HG03108 (cell line): Measurements from ENCODE around the gene CHCHD1.
"Not testable (repeated sequence)": the region's sequence is repeated elsewhere in the genome, so short reads cannot be mapped to it uniquely, and the experiment has no call there.

Source experiments
- ATAC-seq: cut with Tn5 transposase; IDR thresholded peaks from one replicate; pipeline ENCODE4 v1.9.1; 2021; ENCODE audit warnings: moderate library complexity; ENCODE audit not compliant: unreplicated experiment

Gene CHCHD1

GRCh38 chr10:73790886-73791625, 9.2 kb downstream of the CHCHD1 start:
- ATAC-seq, result no peak

GRCh38 chr10:73791871-73792400, 10.1 kb downstream of the CHCHD1 start:
- no peak for ATAC-seq

DNA sequence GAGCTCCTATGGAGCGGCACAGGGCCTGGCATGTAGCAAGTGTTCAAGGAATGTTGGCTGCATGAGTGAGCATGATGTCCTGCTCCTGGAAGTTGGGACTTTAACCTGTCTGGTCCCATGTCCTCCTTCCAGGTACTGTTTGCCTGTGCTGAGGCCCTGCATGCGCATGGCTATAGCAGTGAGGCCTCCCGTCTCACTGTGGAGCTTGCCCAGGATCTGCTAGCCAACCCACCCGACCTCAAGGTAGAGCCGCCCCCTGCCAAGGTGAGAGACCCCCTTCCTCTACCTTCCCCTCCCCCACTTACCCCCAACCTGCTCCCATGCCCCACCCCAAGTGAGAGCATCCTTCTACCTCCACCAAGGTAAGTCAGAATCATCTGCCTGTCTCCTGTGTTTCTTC, 11.6 kb downstream of the CHCHD1 start:
- no peak for ATAC-seq

DNA sequence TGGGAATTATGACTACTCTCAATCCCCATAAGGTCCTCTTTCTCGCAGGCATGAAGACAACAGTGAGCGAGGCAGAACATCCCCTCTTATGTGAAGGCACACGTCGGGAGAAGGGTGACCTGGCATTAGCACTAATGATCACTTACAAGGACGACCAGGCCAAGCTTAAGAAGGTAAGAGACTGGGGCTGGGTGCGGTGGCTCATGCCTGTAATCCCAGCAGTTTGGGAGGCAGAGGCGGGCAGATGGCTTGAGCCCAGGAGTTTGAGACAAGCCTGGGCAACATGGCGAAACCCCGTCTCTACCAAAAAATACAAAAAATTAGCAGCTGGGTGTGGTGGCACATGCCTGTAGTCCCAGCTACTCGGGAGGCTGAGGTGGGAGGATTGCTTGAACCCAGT, 13.6 kb downstream of the CHCHD1 start:
- ATAC-seq, result not testable (repeated sequence)

GRCh38 chr10:73796035-73796434, 14.2 kb downstream of the CHCHD1 start:
- ATAC-seq, result not testable (repeated sequence)

DNA sequence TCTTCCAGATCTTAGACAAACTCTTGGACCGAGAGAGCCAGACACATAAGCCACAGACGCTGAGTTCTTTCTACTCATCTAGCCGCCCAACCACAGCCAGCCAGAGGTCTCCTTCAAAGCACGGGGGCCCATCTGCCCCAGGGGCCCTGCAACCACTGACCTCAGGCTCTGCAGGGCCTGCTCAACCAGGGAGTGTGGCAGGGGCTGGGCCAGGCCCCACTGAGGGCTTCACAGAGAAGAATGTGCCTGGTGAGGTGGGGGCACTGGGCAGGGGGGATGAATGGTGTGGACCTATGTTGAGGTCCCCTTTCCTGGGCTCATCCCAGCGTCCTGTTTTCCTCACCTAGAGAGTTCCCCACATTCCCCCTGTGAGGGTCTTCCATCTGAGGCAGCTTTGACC, 14.9 kb downstream of the CHCHD1 start:
- no peak for ATAC-seq

DNA sequence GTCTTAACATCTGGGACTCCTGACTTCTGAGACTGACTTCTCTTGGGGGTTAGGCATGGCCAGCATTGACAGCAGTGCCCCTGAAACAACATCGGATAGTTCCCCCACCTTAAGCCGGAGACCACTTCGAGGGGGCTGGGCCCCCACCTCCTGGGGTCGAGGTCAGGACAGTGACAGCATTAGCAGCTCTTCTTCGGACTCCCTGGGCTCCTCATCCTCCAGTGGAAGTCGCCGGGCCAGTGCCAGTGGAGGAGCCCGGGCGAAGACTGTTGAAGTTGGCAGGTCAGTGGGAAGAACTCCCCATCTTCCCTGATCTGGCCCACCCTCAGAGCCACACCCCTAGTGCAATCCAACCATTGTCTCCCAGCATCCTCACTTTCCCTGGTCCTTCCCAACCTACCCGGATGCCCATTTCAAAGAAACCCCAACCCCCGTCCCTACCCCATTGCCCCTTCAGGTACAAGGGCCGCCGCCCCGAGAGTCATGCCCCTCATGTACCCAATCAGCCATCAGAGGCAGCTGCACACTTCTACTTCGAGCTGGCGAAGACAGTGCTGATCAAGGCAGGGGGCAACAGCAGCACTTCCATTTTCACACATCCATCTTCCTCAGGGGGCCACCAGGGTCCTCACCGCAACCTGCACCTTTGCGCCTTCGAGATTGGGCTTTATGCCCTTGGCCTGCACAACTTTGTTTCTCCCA, 15.6 kb downstream of the CHCHD1 start:
- no peak for ATAC-seq

DNA sequence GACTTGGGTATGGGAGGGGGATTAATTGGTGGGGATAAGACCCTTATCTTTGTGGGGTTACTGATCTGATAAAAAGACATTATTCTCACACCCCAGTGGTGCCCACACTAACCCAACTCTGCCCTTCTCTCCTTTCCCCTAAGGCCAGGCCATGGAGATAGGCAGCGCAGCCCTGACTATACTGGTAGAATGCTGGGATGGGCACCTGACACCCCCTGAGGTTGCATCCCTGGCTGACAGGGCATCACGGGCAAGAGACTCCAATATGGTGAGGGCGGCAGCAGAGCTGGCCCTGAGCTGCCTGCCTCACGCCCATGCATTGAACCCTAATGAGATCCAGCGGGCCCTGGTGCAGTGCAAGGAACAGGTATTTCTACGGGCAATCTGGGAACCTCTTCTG, 16.2 kb downstream of the CHCHD1 start:
- ATAC-seq, result no peak

DNA sequence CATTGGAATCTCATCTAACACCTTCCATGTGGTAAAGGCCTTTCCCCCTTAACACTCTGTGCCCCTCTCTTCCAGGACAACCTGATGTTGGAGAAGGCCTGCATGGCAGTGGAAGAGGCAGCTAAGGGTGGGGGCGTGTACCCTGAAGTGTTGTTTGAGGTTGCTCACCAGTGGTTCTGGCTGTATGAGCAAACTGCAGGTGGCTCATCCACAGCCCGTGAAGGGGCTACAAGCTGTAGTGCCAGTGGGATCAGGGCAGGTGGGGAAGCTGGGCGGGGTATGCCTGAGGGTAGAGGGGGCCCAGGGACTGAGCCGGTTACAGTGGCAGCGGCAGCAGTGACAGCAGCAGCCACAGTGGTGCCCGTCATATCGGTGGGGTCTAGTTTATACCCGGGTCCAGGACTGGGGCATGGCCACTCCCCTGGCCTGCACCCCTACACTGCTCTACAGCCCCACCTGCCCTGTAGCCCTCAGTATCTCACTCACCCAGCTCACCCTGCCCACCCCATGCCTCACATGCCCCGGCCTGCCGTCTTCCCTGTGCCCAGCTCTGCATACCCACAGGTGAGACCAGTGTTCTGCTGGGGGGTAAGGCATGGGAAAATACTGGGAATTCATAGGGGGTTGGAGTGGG, 17.2 kb downstream of the CHCHD1 start:
- ATAC-seq, result no peak

DNA sequence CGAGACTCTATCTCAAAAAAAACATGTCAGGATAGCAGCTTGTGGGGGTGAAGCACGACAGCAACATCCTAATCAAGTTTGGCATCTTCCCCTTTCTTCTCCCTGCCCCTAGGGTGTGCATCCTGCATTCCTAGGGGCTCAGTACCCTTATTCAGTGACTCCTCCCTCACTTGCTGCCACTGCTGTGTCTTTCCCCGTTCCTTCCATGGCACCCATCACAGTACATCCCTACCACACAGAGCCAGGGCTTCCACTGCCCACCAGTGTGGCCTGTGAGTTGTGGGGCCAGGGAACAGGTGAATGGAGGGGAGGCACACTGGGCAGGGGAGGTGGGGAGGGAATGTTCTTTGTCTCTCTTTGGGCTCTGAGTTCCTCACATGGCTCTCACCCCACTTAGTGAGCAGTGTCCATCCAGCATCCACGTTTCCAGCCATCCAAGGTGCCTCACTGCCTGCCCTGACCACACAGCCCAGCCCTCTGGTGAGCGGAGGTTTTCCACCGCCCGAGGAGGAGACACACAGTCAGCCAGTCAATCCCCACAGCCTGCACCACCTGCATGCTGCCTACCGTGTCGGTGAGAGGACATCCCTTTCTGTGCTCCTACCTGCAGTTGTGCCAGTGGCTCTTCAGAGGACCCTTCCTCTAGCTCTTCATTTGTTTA, 18.2 kb downstream of the CHCHD1 start:
- ATAC-seq, result no peak

DNA sequence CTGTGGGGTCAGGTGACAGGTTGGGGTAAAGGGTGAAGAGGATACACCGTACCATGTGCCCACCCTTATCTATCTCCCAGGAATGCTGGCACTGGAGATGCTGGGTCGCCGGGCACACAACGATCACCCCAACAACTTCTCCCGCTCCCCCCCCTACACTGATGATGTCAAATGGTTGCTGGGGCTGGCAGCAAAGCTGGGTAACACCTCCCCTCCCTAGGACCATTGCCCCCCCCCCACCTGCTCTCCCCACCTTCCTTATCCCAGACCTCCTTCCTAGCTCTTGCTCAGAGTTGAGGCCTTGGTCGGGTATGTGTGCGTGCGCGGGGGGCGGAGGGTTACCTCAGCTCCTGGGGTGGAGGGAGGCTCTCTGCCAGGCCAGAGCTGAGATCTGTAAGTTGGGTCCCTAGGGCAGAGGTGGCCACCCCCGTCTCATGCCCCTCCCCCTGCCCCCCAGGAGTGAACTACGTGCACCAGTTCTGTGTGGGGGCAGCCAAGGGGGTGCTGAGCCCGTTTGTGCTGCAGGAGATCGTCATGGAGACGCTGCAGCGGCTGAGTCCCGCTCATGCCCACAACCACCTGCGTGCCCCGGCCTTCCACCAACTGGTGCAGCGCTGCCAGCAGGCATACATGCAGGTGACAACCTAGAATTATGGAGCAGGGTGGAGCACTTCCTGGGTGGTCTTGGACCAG, 18.9 kb downstream of the CHCHD1 start:
- ATAC-seq, result no peak

DNA sequence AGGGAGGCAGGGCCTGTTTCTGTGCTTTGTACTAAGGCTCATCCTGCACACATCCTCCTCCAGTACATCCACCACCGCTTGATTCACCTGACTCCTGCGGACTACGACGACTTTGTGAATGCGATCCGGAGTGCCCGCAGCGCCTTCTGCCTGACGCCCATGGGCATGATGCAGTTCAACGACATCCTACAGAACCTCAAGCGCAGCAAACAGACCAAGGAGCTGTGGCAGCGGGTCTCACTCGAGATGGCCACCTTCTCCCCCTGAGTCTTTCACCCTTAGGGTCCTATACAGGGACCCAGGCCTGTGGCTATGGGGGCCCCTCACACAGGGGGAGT, 19.4 kb downstream of the CHCHD1 start:
- no peak for ATAC-seq

DNA sequence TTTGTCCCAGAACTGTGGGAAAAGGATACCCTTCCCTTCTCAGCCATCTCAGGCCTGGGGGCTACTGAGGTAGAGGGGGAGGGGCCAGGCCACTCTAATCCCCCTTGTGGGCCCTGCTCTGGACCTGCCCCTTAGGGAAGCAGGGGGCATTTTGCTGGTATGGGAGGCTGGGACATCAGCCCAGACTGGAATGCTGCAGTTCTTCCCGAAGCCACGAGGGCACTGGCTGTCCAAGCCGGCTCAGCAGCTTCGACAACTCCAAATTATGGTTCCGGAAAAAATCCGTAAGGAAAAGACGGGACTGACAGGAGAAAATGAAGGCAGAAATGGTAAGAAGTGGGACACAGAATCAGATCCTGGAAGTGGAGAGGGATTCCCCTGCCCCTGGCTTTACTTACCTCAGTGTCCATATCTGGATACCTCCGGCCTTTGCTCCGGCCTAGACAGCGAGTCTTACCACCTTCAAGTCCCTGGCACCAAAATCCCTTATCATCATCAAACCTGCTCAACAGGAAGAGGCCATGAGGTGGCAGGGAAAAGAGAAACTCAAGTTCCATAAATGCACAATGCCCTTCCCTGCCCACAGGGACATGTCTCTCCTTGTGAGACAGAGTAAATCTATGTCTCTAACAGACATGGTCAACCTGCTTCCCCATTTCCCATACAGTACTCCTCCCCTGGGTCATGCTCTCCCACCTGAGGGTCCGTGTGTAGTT, 20.6 kb downstream of the CHCHD1 start:
- ATAC-seq, result no peak

GRCh38 chr10:73803680-73804286, 21.9 kb downstream of the CHCHD1 start:
- ATAC-seq, result peak; percentile 73

DNA sequence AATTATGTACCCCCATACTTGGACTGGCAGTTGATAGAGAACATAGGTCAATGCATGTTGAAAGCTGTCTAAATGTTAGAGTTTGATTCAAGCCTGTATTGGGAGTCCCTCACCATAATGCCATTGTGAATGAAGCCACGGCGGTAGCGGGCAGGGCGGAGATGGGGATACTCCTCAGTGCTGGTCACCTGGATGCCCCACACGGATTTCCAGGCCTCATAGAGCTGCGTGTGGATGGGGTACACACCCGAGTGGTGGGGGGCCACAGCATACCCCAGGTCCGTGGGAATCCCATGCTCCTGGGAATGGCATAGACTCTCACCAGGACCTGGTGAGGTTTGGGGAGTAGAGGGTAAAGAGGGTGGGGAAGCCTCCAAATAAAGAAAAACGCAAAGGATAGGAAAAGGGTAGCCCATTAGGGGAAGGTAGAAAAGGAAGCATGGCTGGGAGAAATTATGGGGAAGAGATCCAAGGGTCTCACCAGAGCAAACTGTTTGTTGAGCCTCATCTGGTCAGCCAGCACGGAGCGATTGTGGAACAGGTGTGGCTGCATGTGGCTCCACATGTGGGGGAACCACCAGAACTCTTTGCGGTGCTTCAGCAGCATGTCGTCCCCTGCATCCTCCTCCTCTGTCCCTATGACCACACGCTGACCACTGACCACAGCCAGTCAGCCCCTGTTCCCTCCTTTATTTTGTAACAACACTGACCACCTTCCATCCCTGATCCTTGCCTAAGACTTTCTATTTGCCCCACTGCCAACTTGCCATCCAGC, 24.5 kb downstream of the CHCHD1 start:
- no peak for ATAC-seq

- ATAC-seq, result no peak
Observed at GRCh38 chr10:73807471-73807870, 25.6 kb downstream of the CHCHD1 start.

DNA sequence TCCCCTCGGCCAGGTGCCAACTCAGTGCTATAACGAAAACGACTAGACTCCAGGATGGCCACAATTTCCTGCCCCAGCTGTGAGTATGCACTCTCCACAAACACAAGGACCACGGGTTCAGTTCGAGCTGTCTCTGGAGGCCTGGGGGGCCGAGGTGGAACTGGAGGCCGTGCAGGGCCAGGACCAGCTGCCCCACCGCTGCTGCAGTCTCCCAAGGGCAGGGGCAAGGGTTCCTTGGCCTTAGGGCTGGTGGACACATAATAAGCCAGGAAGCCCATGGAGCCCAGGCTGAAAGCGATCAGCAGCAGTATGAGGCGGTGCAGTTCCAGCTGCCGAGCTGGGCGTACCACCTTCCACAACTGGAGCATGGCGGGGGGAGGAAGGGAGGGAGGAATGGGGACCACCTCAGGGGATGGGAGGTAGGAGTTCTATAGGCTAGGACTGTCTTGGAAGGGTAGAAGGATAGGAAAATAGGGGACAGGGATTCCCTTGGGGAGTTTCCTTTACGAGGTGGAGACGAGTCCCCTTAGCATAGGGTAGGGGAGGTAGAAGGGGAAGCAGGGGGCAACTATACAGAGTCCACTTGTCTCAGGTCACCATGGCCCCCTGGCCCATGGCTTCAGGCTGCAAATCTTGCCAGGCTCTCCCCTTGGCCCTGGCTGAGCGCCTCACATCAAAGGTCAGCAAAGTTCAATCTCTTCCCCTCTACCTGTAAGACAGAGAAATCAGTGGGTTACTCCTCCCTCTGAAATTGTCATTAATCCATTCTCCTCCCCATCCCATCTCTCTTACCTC, 26.4 kb downstream of the CHCHD1 start:
- ATAC-seq, result no peak
